Measurements from ENCODE around the gene ABCA3.

The ABCA3 gene

DNA sequence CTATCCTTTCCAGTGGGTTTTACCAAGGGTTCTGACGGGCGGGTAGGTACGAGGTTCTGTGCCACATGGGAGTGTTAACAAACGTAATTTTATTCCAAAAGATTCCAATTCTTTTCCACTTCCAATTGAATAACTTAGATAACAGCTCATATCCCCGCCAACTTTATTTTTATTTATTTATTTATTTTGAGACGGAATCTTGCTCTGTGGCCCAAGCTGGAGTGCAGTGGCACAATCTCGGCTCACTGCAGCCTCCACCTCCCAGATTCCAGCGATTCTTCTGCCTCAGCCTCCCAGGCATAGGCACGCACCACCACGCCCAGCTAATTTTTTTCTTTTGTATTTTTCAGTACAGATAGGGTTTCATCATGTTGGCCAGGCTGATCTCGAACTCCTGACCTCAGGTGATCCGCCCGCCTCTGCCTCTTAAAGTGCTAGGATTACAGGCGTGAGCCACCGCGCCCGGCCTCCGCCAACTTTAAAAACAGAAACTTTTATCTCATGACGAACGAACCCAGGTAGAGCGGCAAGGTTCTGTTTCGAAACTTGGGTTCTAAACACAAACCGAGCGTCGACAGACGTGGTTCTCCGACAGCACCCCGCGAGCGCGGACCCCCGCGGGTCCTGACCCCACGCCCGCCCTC lies 89.8 kb downstream of the ABCA3 start:
- TF ChIP-seq, protein P1, sequence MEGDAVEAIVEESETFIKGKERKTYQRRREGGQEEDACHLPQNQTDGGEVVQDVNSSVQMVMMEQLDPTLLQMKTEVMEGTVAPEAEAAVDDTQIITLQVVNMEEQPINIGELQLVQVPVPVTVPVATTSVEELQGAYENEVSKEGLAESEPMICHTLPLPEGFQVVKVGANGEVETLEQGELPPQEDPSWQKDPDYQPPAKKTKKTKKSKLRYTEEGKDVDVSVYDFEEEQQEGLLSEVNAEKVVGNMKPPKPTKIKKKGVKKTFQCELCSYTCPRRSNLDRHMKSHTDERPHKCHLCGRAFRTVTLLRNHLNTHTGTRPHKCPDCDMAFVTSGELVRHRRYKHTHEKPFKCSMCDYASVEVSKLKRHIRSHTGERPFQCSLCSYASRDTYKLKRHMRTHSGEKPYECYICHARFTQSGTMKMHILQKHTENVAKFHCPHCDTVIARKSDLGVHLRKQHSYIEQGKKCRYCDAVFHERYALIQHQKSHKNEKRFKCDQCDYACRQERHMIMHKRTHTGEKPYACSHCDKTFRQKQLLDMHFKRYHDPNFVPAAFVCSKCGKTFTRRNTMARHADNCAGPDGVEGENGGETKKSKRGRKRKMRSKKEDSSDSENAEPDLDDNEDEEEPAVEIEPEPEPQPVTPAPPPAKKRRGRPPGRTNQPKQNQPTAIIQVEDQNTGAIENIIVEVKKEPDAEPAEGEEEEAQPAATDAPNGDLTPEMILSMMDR (IDR thresholded peaks at IDR 0.05; ENCODE audit: low read depth, low read length) = no peak
- H3K4me3 ChIP-seq (ENCODE audit: low read depth, low read length) = peak overlapping the region; percentile 68

DNA sequence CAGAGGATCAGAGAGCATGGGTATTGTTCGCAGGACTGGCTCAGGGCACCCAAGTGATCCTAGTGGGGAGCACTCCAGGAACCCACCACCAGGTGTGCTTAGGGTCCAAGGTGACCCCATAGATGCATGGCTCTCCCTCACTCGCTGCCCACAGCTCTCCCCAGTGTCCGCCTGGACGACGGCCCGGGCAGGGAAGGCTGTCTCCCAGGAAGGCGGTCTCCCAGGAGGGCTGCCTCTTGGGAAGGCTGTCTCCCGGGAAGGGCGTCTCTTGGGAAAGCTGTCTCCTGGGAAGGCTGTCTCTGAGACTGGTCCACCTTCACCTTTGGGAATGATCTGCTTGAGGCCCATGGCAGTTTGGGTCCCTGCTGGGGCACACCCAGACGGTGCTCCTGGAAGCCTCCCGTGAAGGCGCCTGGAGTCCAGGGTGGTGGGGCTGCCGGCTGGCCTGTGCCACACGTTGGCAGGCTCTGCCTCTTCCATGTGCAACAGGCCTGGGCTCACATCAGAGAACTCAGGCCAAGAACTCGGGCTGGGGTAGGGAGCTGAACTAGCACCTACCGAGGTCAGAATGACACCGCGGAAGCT lies 94.1 kb downstream of the ABCA3 start:
- TF ChIP-seq, protein P1 (IDR thresholded peaks at IDR 0.05; ENCODE audit: low read depth, low read length) = no peak

DNA sequence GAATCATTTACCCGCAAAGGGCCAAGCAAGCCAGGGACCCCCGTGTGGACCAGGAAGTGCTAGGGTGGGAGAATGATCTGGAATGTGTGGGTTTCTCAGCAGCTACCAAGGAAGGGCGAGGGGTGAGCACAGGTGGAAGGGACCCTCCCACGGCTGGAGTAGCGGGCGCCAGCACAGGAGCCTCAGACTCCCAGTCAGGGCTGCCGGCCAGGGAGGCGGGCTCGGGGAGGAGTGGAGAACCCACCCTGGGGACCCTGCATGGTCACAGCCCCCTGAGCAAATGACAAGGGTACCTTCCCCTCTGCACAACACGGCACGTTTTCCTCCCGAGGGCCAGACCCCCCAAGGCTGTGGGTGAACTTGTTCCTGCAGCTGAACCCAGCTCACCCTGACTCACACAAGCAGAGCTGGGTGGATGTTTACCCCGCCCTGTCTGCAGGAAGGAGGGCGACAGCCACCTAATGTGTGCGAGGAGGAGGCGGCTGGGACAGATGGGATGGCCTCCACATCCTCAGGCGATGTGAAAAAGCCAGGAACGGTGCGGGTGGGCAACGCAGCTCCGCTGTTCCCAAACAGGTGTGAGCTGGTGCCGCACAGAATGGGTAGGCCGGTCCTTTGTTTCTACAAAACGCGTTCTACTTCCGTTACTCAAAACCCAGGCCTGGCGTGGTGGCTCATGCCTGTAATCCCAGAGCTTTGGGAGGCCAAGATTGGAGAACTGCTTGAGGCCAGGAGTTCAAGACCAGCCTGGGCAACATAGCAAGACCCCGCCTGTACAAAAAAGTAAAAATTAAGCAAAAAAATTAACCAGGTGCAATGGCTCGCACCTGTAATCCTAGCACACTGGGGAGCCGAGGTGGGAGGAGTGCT lies 95.4 kb downstream of the ABCA3 start:
- TF ChIP-seq, protein P1 (IDR thresholded peaks at IDR 0.05; ENCODE audit: low read depth, low read length) = no peak

More for the DNA sequence above, 94.1 kb downstream of the ABCA3 start:
- H3K4me3 ChIP-seq (ENCODE audit: low read depth, low read length) = no peak overlapping the region

DNA sequence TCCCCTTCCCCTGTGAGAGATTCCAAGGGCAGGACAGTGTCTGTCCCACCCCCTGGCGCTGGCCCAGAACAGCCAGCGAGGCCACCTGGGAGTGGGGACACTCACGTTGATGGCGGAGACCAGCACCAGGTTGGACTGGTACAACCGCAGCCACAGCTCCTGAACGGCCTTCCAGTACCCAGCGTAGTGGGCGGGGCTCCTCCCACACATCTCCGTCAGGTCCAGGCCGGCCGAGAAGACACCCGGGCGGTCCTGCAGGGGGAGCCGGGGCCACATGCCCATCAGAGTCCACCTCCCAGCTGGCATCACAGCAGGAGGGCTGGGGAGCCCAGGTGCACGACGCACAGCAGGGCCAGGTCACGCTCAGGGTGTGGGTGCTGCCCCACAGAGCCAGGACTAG lies 96.2 kb downstream of the ABCA3 start:
- TF ChIP-seq, protein P1 (IDR thresholded peaks at IDR 0.05; ENCODE audit: low read depth, low read length) = no peak
- no peak overlapping the region for H3K4me3 ChIP-seq (ENCODE audit: low read depth, low read length)

More for the DNA sequence above, 95.4 kb downstream of the ABCA3 start:
- no peak overlapping the region for H3K4me3 ChIP-seq (ENCODE audit: low read depth, low read length)

DNA sequence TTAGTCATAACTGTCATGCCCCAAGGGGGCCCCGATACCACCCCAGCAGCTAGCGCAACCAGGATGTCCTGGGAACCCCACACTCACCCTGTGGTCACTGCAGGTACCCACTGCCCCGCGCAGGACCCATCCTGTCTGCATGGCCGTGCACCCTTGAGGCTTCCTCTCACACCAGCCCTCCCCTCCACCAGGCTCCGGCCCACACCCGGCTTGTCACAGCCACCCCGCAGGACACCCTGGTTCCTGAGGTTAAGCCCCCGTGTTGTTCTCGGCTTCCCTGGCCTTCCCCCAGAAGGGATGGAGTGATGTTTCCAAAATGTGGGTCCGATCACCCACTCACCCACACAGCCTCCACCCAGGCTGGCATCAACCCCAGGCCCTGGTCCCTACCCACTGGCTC lies 96.7 kb downstream of the ABCA3 start:
- TF ChIP-seq, protein P1 (IDR thresholded peaks at IDR 0.05; ENCODE audit: low read depth, low read length) = no peak
- no peak overlapping the region for H3K4me3 ChIP-seq (ENCODE audit: low read depth, low read length)

DNA sequence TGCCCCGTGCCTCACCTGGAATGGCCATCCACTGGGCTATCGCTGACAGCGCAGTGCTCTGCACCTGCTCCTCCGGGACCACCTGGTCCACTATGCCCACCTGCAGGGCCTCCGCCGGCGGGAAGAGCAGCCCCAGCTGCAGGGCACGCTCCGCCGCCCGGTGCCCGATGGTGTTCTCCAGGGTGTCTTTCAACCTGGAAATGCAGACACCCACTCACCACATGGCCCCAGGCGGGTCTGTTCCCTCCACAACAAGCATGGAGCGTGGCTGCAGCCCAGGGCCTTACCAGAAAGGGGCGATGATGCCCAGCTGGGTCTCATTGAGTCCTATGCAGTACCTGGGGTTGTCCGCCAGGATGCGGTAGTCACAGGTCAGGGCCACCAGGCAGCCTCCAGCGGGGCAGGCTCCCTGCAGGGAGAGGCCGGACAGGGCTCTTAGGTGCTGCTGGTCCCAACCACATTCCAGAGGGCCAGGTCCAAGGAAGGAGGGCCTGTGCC lies 97.4 kb downstream of the ABCA3 start:
- TF ChIP-seq, protein P1 (IDR thresholded peaks at IDR 0.05; ENCODE audit: low read depth, low read length) = no peak
- H3K4me3 ChIP-seq (ENCODE audit: low read depth, low read length) = no peak overlapping the region

Data from WI38 (cell line).